Gastrocnemius medialis (tissue), 4 donors: Measurements from ENCODE around the gene MT4.

Source experiments
- POLR2A ChIP-seq, 2 donors: fragments of 450-650 bp; IDR thresholded peaks; one replicate each; pipeline ENCODE4 v1.6.1; 2017; ENCODE audit warnings: antibody characterized with exemption in 2 of 2, mild to moderate bottlenecking in 2 of 2, moderate library complexity in 2 of 2
- TF ChIP-seq, protein P1 (sequence below), 5 experiments: fragments of 450-650 bp in 3 of 5; fragments of 200-600 bp in 2 of 5; sonication (generic) in 2 of 5; IDR thresholded peaks in 4 of 5; conservative IDR thresholded peaks in 1 of 5; 1 replicate in 4 of 5; 2 replicates in 1 of 5; pipeline ENCODE4 v1.5.1; 2016 to 2019; ENCODE audit warnings: antibody characterized with exemption in 5 of 5, mild to moderate bottlenecking in 3 of 5, moderate library complexity in 3 of 5

DNA sequence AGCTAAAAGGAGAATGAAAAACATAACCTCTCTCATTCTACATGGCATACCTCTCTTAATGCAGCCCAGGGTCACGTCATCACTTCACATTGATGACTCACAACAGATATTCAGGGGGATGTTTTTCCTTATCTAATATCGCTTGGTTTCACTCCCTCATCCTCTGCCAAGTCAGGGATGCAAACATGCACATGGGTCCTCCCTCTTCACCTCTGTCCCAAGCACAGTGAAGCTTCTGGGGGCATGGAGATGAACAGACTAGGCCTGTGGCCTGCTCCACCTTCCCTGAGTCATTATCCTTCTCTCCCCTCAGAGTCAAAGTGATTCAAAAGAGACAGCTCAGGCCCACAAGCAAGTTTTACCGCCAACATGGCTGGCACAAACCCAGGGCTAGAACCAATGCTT lies 41.2 kb downstream of the MT4 start:
- TF ChIP-seq, protein P1, sequence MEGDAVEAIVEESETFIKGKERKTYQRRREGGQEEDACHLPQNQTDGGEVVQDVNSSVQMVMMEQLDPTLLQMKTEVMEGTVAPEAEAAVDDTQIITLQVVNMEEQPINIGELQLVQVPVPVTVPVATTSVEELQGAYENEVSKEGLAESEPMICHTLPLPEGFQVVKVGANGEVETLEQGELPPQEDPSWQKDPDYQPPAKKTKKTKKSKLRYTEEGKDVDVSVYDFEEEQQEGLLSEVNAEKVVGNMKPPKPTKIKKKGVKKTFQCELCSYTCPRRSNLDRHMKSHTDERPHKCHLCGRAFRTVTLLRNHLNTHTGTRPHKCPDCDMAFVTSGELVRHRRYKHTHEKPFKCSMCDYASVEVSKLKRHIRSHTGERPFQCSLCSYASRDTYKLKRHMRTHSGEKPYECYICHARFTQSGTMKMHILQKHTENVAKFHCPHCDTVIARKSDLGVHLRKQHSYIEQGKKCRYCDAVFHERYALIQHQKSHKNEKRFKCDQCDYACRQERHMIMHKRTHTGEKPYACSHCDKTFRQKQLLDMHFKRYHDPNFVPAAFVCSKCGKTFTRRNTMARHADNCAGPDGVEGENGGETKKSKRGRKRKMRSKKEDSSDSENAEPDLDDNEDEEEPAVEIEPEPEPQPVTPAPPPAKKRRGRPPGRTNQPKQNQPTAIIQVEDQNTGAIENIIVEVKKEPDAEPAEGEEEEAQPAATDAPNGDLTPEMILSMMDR (IDR thresholded peaks at IDR 0.05 in 4 of 5, conservative IDR thresholded peaks at IDR 0.05 in 1 of 5), result no peak
- no peak for TF ChIP-seq POLR2A (IDR thresholded peaks at IDR 0.05)
